GM21360 (cell line): ENCODE measurements around the gene MAPK8IP1.
"Not testable (repeated sequence)": the region's sequence is repeated elsewhere in the genome, so short reads cannot be mapped to it uniquely, and the experiment has no call there.

ENCODE experiments used
- ATAC-seq: cut with Tn5 transposase; IDR thresholded peaks from one replicate; pipeline ENCODE4 v1.9.1; 2021; ENCODE audit warnings: mild to moderate bottlenecking, moderate library complexity; ENCODE audit not compliant: unreplicated experiment

The MAPK8IP1 gene

GRCh38 chr11:45885274-45885920 is at the start of gene MAPK8IP1:
Gene MAPK8IP1, plus strand, starts transcription at chr11:45885651. Its CDS starts 170 bp downstream, at chr11:45885821.
- no peak for ATAC-seq

DNA sequence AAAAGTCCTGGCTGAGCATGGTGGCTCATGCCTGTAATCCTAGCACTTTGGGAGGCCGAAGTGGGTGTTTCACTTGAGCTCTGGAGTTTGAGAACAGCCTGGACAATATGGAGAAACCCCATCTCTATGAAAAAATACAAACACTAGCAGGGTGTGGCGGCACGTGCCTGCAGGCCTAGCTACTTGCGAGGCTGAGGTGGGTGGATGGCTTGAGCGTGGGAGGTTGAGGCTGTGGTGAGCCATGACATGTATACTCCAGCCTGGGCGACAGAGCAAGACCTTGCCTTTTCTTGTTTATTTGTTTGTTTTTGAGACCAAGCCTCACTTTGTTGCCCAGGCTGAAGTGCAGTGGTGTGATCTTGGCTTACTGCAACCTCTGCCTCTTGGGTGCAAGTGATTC is 46.2 kb upstream of the MAPK8IP1 start:
- ATAC-seq, result no peak

GRCh38 chr11:45840251-45840650 is 45.2 kb upstream of the MAPK8IP1 start:
- ATAC-seq, result not testable (repeated sequence)

- ATAC-seq, result no peak
Observed at GRCh38 chr11:45843158-45843924, 42.1 kb upstream of the MAPK8IP1 start.

GRCh38 chr11:45844822-45845578 is 40.5 kb upstream of the MAPK8IP1 start:
- no peak for ATAC-seq

- ATAC-seq, result no peak
Observed at GRCh38 chr11:45846174-45846675, 39.2 kb upstream of the MAPK8IP1 start.

- ATAC-seq, result peak; percentile 91
Observed at GRCh38 chr11:45846974-45847910, 38.2 kb upstream of the MAPK8IP1 start, which contains the start of gene CRY2. Gene CRY2, plus strand, starts transcription at chr11:45847475. Its CDS starts 16 bp downstream, at chr11:45847491.

DNA sequence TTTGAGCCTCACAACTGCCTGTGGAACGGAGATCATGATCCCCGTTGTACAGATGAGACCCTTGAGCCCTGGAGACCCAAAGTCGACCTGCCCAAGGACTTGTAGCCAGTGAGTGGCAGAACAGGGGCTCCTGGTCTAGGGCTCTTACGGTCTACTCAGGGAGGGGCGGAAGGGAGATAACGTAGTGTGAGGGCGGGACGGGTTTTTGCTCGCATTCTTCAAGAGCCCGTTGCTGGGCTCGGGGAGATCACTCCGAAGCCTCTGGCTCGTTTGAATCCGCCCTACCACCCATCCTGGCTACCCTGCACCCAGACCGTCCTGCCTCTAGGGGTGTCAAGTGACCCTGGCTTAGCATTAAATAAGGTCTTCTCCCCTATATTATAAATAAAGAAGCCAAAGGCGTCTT is 37.5 kb upstream of the MAPK8IP1 start:
- peak; percentile 7 for ATAC-seq

- ATAC-seq, result no peak
Observed at GRCh38 chr11:45848654-45849081, 36.8 kb upstream of the MAPK8IP1 start.

DNA sequence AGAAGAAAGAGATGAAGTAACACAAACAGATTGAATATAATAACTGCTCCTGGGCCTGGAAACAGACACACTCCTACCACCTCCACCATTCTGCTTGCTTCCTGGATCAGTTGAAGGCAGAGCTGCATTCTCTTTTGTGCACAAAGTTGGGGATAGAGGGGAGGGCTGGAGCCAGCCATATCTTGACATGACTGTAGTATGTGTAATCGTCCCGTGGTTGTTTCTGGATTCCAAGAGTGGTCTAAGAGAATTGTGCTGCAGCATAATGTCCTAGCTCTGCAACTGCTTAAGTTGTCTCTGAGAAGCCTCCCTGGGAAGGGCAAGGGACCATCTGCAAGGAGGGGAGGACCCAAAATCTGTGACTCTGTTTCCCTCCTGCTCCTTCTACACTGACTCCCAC is 35.0 kb upstream of the MAPK8IP1 start:
- ATAC-seq, result no peak

- no peak for ATAC-seq
Observed at GRCh38 chr11:45851228-45851627, 34.2 kb upstream of the MAPK8IP1 start.

DNA sequence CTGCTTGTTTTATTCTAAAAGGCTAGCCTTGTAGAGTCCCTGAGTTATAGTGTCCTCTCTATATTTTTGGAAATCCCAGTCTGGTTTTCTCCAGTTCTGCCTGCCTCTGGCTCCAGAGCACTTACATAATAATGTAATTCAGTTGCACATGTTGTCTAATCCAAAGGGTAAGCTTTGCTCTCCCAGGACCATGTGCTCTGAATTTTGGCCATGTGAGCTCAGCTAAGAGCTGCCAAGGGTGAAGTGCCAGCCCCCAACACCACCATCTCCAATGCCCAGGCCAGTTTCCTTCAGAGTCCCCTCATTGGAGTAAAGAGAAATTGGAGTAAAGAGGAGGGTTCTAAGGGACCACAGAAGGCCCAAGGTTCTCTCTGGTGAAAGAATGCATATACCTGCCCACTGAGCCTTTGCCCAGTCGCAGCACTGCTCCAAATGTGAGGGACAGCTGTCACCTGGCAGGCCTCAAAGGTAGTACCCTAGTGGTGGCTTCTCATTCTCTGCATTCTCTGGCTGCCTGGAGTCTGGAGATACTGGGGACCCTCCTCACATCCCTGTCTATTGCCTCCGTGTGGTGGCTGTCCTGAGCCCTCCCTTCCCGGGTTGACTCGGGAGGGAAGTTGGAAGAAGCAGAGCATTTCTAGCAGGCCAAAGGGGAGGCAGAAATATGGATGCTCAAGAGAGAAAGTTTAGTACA is 33.3 kb upstream of the MAPK8IP1 start:
- no peak for ATAC-seq

GRCh38 chr11:45852712-45853101 is 32.7 kb upstream of the MAPK8IP1 start:
- peak; percentile 49 for ATAC-seq

DNA sequence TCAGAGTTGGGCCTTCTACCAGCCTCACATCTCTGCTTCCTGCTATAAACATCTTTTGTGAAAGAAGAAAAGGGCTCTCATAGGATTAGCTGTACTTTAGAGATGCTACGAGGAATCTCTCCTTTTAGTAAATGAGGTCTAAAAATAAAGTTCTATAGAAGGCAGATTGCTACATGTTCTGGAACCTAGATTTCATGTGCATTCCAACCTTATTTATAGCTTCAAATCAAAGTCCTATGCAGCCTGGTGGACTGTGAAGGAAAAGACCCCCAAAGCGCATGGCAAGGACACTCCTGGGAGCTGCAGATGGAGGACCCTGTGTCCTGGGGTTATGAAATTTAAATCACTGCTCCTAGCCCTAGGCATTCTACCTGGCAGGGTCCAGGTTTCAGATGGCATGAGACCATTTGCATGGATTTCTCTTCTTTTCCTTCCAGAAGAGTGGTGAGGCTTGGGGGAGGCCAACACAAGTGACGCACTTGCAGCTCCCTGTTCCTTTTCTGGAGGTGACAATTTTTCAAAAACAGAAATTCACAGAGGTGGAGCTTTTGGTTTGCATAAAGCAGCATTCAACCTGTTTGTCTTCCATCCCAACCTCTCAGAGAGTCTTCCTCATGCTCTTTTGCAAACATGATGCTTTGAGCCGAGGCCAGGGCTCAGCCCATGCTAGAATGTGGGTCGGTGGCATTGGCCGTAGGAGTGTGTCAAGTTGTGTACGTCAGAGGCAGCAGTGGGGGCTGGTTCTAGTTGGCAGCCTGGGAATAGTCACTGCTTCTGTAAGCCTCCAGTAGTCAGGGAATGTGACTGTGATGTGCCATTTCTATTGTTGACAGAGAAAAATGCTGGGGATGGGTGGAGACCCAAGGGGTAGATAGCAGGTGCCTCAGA is 31.9 kb upstream of the MAPK8IP1 start:
- ATAC-seq, result no peak

DNA sequence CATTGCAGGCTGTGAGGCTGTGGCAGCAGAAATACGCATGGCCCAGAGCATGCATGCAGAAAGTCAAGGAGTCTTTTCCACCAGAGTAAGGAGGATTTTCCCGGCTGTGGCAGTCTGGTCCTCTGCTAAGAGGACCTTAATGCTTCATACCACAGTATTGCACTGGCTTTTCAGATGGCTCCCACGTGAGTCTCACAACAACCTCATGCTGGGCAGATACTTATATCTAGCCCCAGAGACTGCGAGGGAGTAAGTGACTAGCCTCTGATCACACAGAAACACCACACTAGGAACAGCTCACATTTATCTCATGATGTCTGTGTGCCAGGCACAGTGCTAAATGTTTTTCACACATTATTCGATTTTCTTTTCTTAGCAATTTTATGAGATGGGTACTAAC is 30.1 kb upstream of the MAPK8IP1 start:
- ATAC-seq, result no peak

DNA sequence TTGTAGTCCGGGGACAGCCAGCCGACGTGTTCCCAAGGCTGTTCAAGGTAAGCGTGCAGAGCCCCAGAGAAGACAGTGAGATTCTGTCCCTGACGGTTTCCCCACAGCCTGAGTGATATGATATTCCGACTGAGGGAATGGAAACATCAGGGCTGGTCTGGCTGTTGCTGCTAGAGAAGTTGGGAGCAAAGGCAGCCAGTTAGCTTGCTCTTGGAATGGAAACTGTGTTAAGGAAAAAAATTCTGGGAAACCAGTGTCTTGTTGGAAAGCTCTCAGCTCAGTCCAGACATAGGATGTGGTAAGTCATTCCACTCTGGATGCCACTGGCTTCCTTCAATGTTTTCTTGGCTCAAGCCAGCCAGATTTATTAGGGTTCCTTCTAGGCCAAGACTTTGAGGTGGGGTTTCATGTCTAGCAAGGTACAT is 29.4 kb upstream of the MAPK8IP1 start:
- ATAC-seq, result no peak

DNA sequence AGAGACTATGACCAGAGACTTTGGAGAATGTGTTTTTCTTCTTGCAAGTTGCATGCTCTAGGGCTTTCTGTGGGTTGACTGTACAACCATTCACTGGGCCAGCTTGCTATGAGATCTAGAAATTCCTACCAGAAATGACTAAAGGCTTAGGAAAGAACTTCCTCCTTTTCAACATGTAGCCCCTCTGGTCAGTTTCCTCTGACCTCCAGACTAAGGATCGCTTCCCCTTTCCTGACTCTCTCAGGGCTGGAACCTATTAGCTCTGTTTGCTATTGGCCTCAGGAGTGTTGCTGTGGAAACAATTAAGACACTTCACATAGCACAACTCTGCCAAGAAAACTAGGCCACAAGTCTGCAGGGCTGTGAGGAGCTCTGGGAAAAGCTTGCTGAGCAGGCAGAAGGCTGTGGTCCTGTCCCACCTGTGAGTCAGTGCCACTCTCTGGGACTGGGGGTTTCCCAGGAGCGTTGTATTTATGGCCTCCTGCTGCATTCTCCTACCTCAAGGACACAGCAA is 27.4 kb upstream of the MAPK8IP1 start:
- ATAC-seq, result no peak

DNA sequence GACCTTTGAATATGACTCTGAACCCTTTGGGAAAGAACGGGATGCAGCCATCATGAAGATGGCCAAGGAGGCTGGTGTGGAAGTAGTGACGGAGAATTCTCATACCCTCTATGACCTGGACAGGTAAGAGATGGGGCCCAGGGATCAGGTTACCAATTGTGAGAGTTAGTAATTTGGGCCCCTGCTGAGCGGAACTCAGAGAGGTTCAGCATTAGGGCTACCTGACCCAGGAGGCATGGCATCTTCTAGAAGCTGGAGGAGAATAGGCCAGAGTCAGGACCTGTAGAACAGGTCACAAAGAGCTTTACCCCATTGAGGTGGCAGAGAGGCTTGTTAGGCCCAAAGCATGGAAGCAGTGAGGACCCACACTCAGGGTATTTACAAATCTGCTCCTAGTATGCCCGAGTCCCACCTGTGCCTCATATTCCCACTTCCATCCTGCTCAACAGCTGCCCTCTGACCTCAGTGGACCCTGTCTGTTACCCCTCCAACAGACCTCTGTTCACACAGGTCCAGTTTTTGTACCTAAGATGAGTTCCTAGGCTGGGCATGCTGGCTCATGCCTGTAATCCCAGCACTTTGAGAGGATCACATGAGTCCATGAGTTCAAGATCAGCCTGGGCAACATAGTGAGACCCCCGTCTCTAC is 26.6 kb upstream of the MAPK8IP1 start:
- ATAC-seq, result no peak
